Upper lobe of left lung (tissue), 6 donors: ENCODE results near the gene IQCB1. TPM values are rescaled to one million over a fixed set of nuclear protein-coding genes. Genes with fewer than 3 reads are reported as not detected.
"Not testable (repeated sequence)": the region's sequence is repeated elsewhere in the genome, so short reads cannot be mapped to it uniquely, and the experiment has no call there.

Source experiments
- ATAC-seq, 2 donors: fragments of 200-7000 bp; cut with Tn5 transposase; one replicate each; pipeline ENCODE4 v1.9.1; 2022; ENCODE audit warnings: mild to moderate bottlenecking in 2 of 2, moderate library complexity in 2 of 2; ENCODE audit not compliant: low FRiP score in 2 of 2
- DNase-seq, 2 donors: peaks; one replicate each; pipeline ENCODE4 v3.0.0-alpha.2; 2019 to 2020
- H3K27ac ChIP-seq, 4 donors: fragments of 200-600 bp; sonication (generic); one replicate each; pipeline ENCODE4 v1.5.1; 2016 to 2019
- H3K27me3 ChIP-seq, 4 donors: fragments of 200-600 bp; sonication (generic); one replicate each; pipeline ENCODE4 v1.5.1; 2017 to 2019
- H3K36me3 ChIP-seq, 4 donors: fragments of 200-600 bp; sonication (generic); one replicate each; pipeline ENCODE4 v1.5.1; 2016 to 2019
- H3K4me1 ChIP-seq, 4 donors: fragments of 200-600 bp; sonication (generic); one replicate each; pipeline ENCODE4 v1.5.1; 2018 to 2019
- H3K4me3 ChIP-seq, 4 donors: fragments of 200-600 bp; sonication (generic); one replicate each; pipeline ENCODE4 v1.5.1; 2017 to 2019; ENCODE audit warnings: mild to moderate bottlenecking in 2 of 4, moderate library complexity in 1 of 4
- H3K9me3 ChIP-seq, 4 donors: fragments of 200-600 bp; sonication (generic); one replicate each; pipeline ENCODE4 v1.5.1; 2018 to 2019
- CTCF ChIP-seq, 6 experiments: fragments of 450-650 bp in 4 of 6; fragments of 200-600 bp in 2 of 6; sonication (generic) in 2 of 6; IDR thresholded peaks; one replicate each; pipeline ENCODE4 v1.5.1; 2016 to 2019; ENCODE audit warnings: antibody characterized with exemption in 6 of 6
- EP300 ChIP-seq, 4 donors: sonication (generic); formaldehyde crosslinking; IDR thresholded peaks; one replicate each; pipeline ENCODE4 v1.5.1; 2017; ENCODE audit warnings: antibody characterized with exemption in 4 of 4, control low read depth in 2 of 4
- POLR2A ChIP-seq, 4 donors: fragments of 450-650 bp; IDR thresholded peaks; one replicate each; pipeline ENCODE4 v1.5.1; 2016 to 2017; ENCODE audit warnings: antibody characterized with exemption in 4 of 4, mild to moderate bottlenecking in 2 of 4
- POLR2AphosphoS5 ChIP-seq, 2 donors: sonication (generic); formaldehyde crosslinking; IDR thresholded peaks; one replicate each; pipeline ENCODE4 v1.5.1; 2017; ENCODE audit warnings: antibody characterized with exemption in 2 of 2
- WGBS, 2 donors: methylation state at CpG; one replicate each; pipeline ENCODE4 v1.1.5; 2017 to 2018; 5-methylcytosine and 5-hydroxymethylcytosine counted together
- total RNA-seq, 6 donors: library from RNA; depleted of rRNA in 4 of 6; stranded (reverse); fragments of >200 nt in 4 of 6; gene quantifications; one replicate each; pipeline versions ENCODE4 v1.1.0 to v1.2.1, GENCODE V29; 2016 to 2021
- donor health status: DM: no; HTN: no; CAD: no; lungs with moderate emphysema.
- donor health status: DM: no; HTN: yes; CAD: no; lungs with severe emphysema.

IQCB1 gene
- total RNA-seq, 6 donors from 2014 or later = 11.4 to 43.1 (median 19.8) TPM

- no peak for DNase-seq
- no peaks in the 10 kb centered on the region for H3K36me3 ChIP-seq
- no peak for ATAC-seq
- H3K27ac ChIP-seq = peak overlapping the region; percentile 68 to 96 (median 92)
- no peaks in the 10 kb centered on the region for H3K9me3 ChIP-seq
- TF ChIP-seq EP300 (IDR thresholded peaks at IDR 0.05) = peak in 1 of 4 donors; percentile 9
- no peak for TF ChIP-seq POLR2AphosphoS5 (IDR thresholded peaks at IDR 0.05)
- H3K4me3 ChIP-seq = peak overlapping the region; percentile 38 to 82 (median 74)
- no peaks in the 10 kb centered on the region for H3K27me3 ChIP-seq
- H3K4me1 ChIP-seq = peaks cover 24 to 34% (median 26%) of the 10 kb centered on the region in 4 donors
- whole genome bisulfite sequencing, 2 donors = 2 to 3% methylated on average over 9 of the region's 9 CpGs
Measured at GRCh38 chr3:121750087-121750415, 84.8 kb downstream of the IQCB1 start.

GRCh38 chr3:121749276-121750086 is 85.4 kb downstream of the IQCB1 start, which contains the start of gene GOLGB1:
Gene GOLGB1, minus strand, starts transcription at chr3:121749741. Its CDS starts 18,770 bp downstream, at chr3:121730971.
- ATAC-seq (peak; percentile 99), DNase-seq (peak; percentile 97 to 98)
- peaks cover 24 to 34% (median 26%) of the 10 kb centered on the region in 4 donors for H3K4me1 ChIP-seq
- 1% methylated on average over 14 to 41 of the region's 51 CpGs for WGBS, 2 donors
- TF ChIP-seq EP300 (IDR thresholded peaks at IDR 0.05) (peak in 1 of 4 donors; percentile 30), POLR2A (IDR thresholded peaks at IDR 0.05) (peak; percentile 61 to 99 (median 98)), CTCF (IDR thresholded peaks at IDR 0.05) (peak in 1 of 6 experiments; percentile 27), POLR2AphosphoS5 (IDR thresholded peaks at IDR 0.05) (peak; percentile 99 to 100)
- H3K36me3 ChIP-seq = no peaks in the 10 kb centered on the region
- H3K27me3 ChIP-seq = no peaks in the 10 kb centered on the region
- H3K27ac ChIP-seq = peak within 1 kb of the TSS; percentile 91 to 96 (median 94)
- no peaks in the 10 kb centered on the region for H3K9me3 ChIP-seq
- peak within 1 kb of the TSS; percentile 59 to 82 (median 74) for H3K4me3 ChIP-seq

GRCh38 chr3:121748680-121749275 is 86.1 kb downstream of the IQCB1 start:
- no peaks in the 10 kb centered on the region for H3K36me3 ChIP-seq
- ATAC-seq (peak; percentile 71 to 92), DNase-seq (peak in 1 of 2 donors; percentile 84)
- H3K4me1 ChIP-seq = peaks cover 24 to 34% (median 26%) of the 10 kb centered on the region in 4 donors
- no peak for TF ChIP-seq CTCF (IDR thresholded peaks at IDR 0.05)
- TF ChIP-seq POLR2AphosphoS5 (IDR thresholded peaks at IDR 0.05) = no peak
- TF ChIP-seq POLR2A (IDR thresholded peaks at IDR 0.05) = no peak
- no peak for TF ChIP-seq EP300 (IDR thresholded peaks at IDR 0.05)
- no peaks in the 10 kb centered on the region for H3K9me3 ChIP-seq
- H3K4me3 ChIP-seq = peak overlapping the region; percentile 59 to 82 (median 74)
- H3K27me3 ChIP-seq = no peaks in the 10 kb centered on the region
- peak overlapping the region; percentile 91 to 96 (median 94) for H3K27ac ChIP-seq
- WGBS, 2 donors = 1 to 2% methylated on average over 11 to 17 of the region's 17 CpGs

- peaks cover 24 to 34% (median 26%) of the 10 kb centered on the region in 4 donors for H3K4me1 ChIP-seq
- no peak for ATAC-seq
- H3K9me3 ChIP-seq = no peaks in the 10 kb centered on the region
- peak overlapping the region in 3 of 4 donors; percentile 68 to 82 (median 80) for H3K4me3 ChIP-seq
- H3K36me3 ChIP-seq = no peaks in the 10 kb centered on the region
- 23 to 38% methylated on average over 3 of the region's 3 CpGs for WGBS, 2 donors
- H3K27ac ChIP-seq = peak overlapping the region in 1 of 4 donors; percentile 96
- no peak for DNase-seq
- TF ChIP-seq EP300 (IDR thresholded peaks at IDR 0.05) (no peak), POLR2AphosphoS5 (IDR thresholded peaks at IDR 0.05) (no peak), POLR2A (IDR thresholded peaks at IDR 0.05) (no peak), CTCF (IDR thresholded peaks at IDR 0.05) (no peak)
- H3K27me3 ChIP-seq = no peaks in the 10 kb centered on the region
Measured at GRCh38 chr3:121747976-121748375, 86.9 kb downstream of the IQCB1 start.

GRCh38 chr3:121743106-121743505 is 91.8 kb downstream of the IQCB1 start:
- DNase-seq, H3K36me3 ChIP-seq, H3K27me3 ChIP-seq, ATAC-seq, H3K9me3 ChIP-seq, H3K27ac ChIP-seq, H3K4me3 ChIP-seq: not testable (repeated sequence)
- 94 to 98% methylated on average over 2 of the region's 2 CpGs for WGBS, 2 donors
- H3K4me1 ChIP-seq = peaks cover 13 to 19% (median 16%) of the 10 kb centered on the region in 4 donors
